Ovary (tissue), 9 donors: Measurements from ENCODE around the gene BRICD5. TPM values are rescaled to one million over a fixed set of nuclear protein-coding genes. Genes with fewer than 3 reads are reported as not detected.
A peak's percentile ranks its signal among the peaks of the same experiment; 100 is the strongest.

Experiments used
- DNase-seq, 5 donors: peaks; one replicate each; pipeline ENCODE4 v3.0.0-alpha.2; 2019 to 2020
- H3K27ac ChIP-seq, 2 donors: fragments of 200-600 bp; one replicate each; pipeline versions ENCODE4 v1.5.1 to v1.8.0; 2019 to 2022
- H3K27me3 ChIP-seq: fragments of 200-600 bp; one replicate; pipeline ENCODE4 v1.8.0; 2022
- H3K36me3 ChIP-seq: fragments of 200-600 bp; sonication (generic); one replicate; pipeline ENCODE4 v1.5.1; 2019
- H3K4me1 ChIP-seq: one replicate; pipeline ENCODE4 v1.8.1; 2013; ENCODE audit warnings: mild to moderate bottlenecking, moderate library complexity; ENCODE audit not compliant: insufficient read depth
- H3K4me3 ChIP-seq: fragments of 200-600 bp; sonication (generic); one replicate; pipeline ENCODE4 v1.5.1; 2017
- H3K9me3 ChIP-seq, 2 donors: fragments of 200-600 bp in 1 of 2; sonication (generic) in 1 of 2; one replicate each; pipeline versions ENCODE4 v1.5.1 to v1.8.1; 2013 to 2019; ENCODE audit warnings: mild to moderate bottlenecking in 1 of 2, moderate library complexity in 1 of 2
- CTCF ChIP-seq, 3 donors: fragments of 450-650 bp in 2 of 3; fragments of 200-600 bp in 1 of 3; IDR thresholded peaks; one replicate each; pipeline versions ENCODE4 v1.5.1 to v1.8.0; 2016 to 2022; ENCODE audit warnings: antibody characterized with exemption in 3 of 3, mild to moderate bottlenecking in 1 of 3
- EP300 ChIP-seq: sonication (generic); formaldehyde crosslinking; IDR thresholded peaks from one replicate; pipeline ENCODE4 v1.6.1; 2017; ENCODE audit warnings: antibody characterized with exemption
- POLR2A ChIP-seq: fragments of 450-650 bp; IDR thresholded peaks from one replicate; pipeline ENCODE4 v1.6.1; 2017; ENCODE audit warnings: antibody characterized with exemption, mild to moderate bottlenecking, moderate library complexity
- WGBS, 3 donors: extraction: QIAGEN DNeasy Blood & Tissue Kit in 1 of 3; methylation state at CpG; one replicate each; pipeline versions ENCODE4 v1.1.5 to v1.1.7; 2013 to 2017; 5-methylcytosine and 5-hydroxymethylcytosine counted together
- intact Hi-C, 4 donors: fragments of 100-400 bp; cut with DNase I; formaldehyde crosslinking; loops; one replicate each; pipeline versions ENCODE4 v1.11.0 to v1.15.1; 2022 to 2023
- polyA plus RNA-seq, 2 donors: library from polyadenylated mRNA; stranded (reverse); fragments of 200-250 nt in 1 of 2; fragments of 350-450 nt in 1 of 2; fragmentation: Illumina TruSeq in 1 of 2; extraction: RNeasy Lipid Tissue Mini Kit (QIAGEN cat#74804) in 1 of 2; gene quantifications; one replicate each; pipeline ENCODE4 v1.2.3, GENCODE V29; 2013 to 2014
- total RNA-seq, 7 donors: library from RNA; depleted of rRNA in 2 of 7; stranded (reverse); fragments of >200 nt in 2 of 7; fragmentation: NEBNext Ultra II Directional in 3 of 7; extraction: Animal tissue kit (Norgen Biotek cat#: 25700) in 3 of 7; gene quantifications; one replicate each; pipeline versions ENCODE4 v1.1.0 to v1.2.4, GENCODE V29; 2016 to 2023
- donor health status: DM: no; HTN: no; CAD: no; lungs with moderate emphysema.
- donor health status: DM: no; HTN: no; CAD: no.
- donor health status: Bipolar disorder and iron deficiency.
- donor health status: DM: yes; HTN: yes; CAD: no.
- donor health status: DM: no; HTN: no; CAD: no.
- donor health status: DM: yes; HTN: yes; CAD: no.

Gene BRICD5
- total and polyA plus RNA-seq, 9 donors = 0.37 to 8.3 (median 6.2) TPM

GRCh38 chr16:2226245-2226793, 15.7 kb upstream of the BRICD5 start:
- Histone ChIP-seq H3K27me3 (no peaks in the 10 kb centered on the region), H3K4me3 (no peak overlapping the region), H3K4me1 (peaks cover 5% of the 10 kb centered on the region), H3K27ac (no peak overlapping the region), H3K9me3 (no peaks in the 10 kb centered on the region), H3K36me3 (no peaks in the 10 kb centered on the region)
- TF ChIP-seq CTCF (IDR thresholded peaks at IDR 0.05) (no peak), POLR2A (no peak), EP300 (no peak)
- no peak for DNase-seq
- WGBS, 3 donors = 46 to 62% (median 47%) methylated on average over 9 of the region's 9 CpGs
- intact Hi-C loops = no loop called here

- H3K36me3 ChIP-seq = no peaks in the 10 kb centered on the region
- no peak for TF ChIP-seq CTCF (IDR thresholded peaks at IDR 0.05)
- TF ChIP-seq POLR2A = no peak
- no peak for TF ChIP-seq EP300
- 5 to 6% (median 5%) methylated on average over 22 of the region's 22 CpGs for WGBS, 3 donors
- H3K9me3 ChIP-seq = no peaks in the 10 kb centered on the region
- intact Hi-C loops = no loop called here
- peak in 2 of 5 donors; percentile 58 to 63 for DNase-seq
- H3K4me1 ChIP-seq = peaks cover 5% of the 10 kb centered on the region
- peak overlapping the region; percentile 8 to 55 for H3K27ac ChIP-seq
- no peaks in the 10 kb centered on the region for H3K27me3 ChIP-seq
- peak overlapping the region; percentile 89 for H3K4me3 ChIP-seq
Measured at GRCh38 chr16:2223942-2224486, 13.4 kb upstream of the BRICD5 start.

GRCh38 chr16:2223221-2223941, 12.7 kb upstream of the BRICD5 start, which contains the start of gene E4F1:
Gene E4F1, plus strand, starts transcription at chr16:2223591. Its CDS starts 23 bp downstream, at chr16:2223614.
- H3K27ac ChIP-seq = peak within 1 kb of the TSS; percentile 8 to 55
- TF ChIP-seq EP300 (peak; percentile 47), CTCF (IDR thresholded peaks at IDR 0.05) (no peak), POLR2A (peak; percentile 90)
- WGBS, 3 donors = 0% methylated on average over 58 to 82 of the region's 82 CpGs
- DNase-seq = peak; percentile 99
- no peaks in the 10 kb centered on the region for H3K36me3 ChIP-seq
- peaks cover 5% of the 10 kb centered on the region for H3K4me1 ChIP-seq
- intact Hi-C loops = no loop called here
- no peaks in the 10 kb centered on the region for H3K27me3 ChIP-seq
- H3K4me3 ChIP-seq = peak within 1 kb of the TSS; percentile 89
- no peaks in the 10 kb centered on the region for H3K9me3 ChIP-seq

GRCh38 chr16:2216330-2216729, 5.7 kb upstream of the BRICD5 start:
- no peaks in the 10 kb centered on the region for H3K9me3 ChIP-seq
- no peaks in the 10 kb centered on the region for H3K36me3 ChIP-seq
- no peak overlapping the region for H3K4me3 ChIP-seq
- H3K27ac ChIP-seq = no peak overlapping the region
- H3K27me3 ChIP-seq = no peaks in the 10 kb centered on the region
- H3K4me1 ChIP-seq = peaks cover 8% of the 10 kb centered on the region
- no peak for TF ChIP-seq POLR2A
- TF ChIP-seq CTCF (IDR thresholded peaks at IDR 0.05) = no peak
- no peak for TF ChIP-seq EP300
- no peak for DNase-seq
- intact Hi-C loops = no loop called here
- WGBS, 3 donors = 93 to 95% (median 95%) methylated on average over 4 of the region's 4 CpGs
